ENCODE data around the gene CSF1. TPM values are rescaled to one million over a fixed set of nuclear protein-coding genes. Genes with fewer than 3 reads are reported as not detected.
"Not testable (repeated sequence)": the region's sequence is repeated elsewhere in the genome, so short reads cannot be mapped to it uniquely, and the experiment has no call there.

The CSF1 gene
- polyA plus RNA-seq, 1 donor = 14.4 TPM

DNA sequence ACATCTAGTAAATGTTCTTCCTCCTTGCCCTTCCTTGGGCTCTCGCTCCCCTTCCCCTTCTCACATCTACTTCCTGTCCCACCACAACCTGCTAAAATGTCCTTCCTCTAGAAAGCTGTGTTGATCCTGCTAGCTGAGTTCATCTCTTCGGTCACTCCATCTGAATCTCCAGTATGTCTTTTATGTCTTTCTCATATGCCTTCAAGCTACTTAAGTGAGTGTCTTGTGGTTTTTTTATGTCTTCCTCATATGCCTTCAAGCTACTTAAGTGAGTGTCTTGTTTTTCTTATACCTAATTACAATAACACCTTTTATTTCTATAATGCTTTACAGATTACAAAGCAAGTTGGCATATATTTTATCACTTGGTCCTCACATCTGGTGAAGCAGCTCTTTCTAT, 33.9 kb downstream of the CSF1 start:
- no peak for DNase-seq

DNA sequence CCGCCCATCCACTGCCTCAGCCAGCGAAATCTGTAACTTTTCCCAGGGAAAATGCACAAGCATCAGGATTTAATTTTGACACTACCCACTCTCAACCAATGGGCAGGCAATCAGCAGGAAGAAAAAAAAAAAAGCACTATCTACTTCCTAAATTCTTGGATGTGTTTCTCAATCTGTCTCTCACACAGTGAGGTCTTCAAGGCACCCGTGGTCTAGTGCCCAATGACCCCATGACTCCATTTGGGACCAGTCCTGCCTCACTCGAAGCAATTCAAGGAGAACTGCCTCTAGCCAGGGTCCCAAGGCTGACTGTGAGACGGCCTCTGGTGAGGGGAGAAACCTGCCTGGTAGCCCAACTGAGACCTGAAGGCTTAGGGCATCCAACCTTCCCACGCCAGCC, 35.9 kb downstream of the CSF1 start:
- no peak for DNase-seq

DNA sequence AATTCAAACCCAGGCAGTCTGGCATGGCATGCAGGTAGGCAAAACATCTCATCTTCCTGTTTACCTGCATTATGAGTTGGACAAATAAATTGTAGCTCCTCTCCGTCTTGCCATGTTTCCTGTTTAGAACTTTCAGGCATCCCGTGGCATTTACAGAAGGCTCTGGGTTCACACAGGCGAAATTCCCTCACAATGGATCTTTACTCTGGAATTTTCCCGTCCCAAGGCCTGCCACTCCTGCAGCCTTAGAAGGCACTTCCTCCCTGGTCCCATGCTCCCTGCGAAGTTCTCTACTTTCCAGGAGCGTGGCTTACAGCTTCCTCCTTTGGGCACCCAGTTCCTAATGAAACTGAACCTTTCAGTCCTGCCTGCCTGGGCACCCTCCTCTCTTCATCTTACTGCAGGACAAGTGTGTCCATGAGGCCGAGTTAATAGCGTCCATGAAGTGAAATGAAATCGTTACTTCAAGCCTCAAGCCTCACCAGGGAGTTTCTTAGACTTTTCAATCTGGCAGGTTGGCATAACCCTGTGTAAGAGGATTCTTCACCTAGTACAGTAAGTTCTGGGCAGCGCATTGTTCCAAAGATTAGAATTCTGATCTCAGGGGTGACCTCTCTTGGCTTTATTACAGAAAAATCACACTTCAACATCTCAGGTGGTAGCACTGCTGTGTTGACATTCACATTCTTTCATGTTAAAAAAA, 37.1 kb downstream of the CSF1 start:
- no peak for DNase-seq

DNA sequence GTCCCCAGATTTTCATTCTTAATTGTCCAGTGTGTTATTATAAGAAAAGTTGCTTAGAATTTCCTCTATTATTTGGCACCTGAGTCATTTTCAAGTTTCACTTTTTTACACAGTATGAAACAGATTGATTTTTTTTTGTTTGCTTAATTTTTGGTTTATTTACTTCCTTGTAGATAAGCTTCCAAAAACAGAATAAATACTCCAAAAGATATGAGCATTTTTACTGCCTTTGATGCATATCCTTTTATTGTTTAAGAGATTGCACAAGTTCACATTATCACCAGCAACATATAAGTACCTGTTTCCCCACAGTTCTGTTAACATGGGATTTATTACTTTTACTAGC, 37.6 kb downstream of the CSF1 start:
- no peak for DNase-seq

DNA sequence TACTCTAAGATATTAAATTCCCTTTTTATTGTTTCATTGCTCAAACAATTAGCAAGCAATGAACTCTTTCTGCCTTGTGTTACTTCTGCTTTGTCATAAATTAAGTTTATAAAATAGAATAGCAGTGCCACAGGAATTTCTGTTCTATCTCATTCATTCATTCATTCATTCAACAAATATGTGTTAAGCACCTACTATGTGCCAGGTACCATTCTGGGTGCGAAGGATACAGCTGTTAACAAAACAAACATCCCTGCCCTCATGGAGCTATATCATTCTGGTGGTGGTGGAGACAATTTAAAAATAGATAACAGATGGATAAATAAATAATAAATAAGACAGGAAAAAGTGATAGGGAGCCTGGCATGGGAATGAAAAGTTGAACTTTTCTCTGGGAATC, 39.4 kb downstream of the CSF1 start:
- no peak for DNase-seq

DNA sequence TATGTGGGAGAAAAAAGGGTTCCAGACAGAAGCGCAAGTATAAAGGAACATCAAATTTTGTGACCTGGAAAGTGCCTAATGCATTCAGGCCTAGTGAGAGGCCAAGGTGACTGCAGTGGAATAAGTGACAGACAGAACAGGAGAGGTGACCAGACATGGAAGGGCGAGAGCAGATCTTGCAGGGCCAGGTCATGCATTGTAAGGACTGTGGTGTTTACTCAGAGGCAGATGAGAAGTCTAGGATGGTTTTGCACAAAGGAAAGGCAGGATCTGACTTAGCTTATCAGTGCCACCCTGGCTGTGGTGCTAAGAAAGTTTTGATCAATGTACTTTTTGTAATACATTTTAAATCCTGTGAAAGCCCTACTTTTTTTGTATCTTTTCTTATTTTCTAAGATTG, 39.9 kb downstream of the CSF1 start:
- DNase-seq = no peak

DNA sequence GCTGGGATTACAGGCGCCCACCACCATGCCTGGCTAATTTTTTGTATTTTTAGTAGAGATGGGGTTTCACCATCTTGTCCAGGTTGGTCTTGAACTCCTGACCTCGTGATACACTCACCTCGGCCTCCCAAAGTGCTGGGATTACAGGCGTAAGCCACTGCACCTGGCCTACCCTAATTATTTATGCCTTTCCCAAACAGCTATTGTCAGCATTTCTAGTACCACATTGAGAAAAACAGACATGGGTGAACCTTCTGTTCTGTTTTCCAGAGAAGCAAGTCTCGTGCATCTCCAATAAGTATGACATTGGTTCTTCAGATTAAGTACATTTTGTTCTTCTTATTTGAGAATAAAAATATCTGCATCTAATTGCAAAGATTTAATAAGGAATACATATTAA, 40.9 kb downstream of the CSF1 start:
- not testable (repeated sequence) for DNase-seq

DNA sequence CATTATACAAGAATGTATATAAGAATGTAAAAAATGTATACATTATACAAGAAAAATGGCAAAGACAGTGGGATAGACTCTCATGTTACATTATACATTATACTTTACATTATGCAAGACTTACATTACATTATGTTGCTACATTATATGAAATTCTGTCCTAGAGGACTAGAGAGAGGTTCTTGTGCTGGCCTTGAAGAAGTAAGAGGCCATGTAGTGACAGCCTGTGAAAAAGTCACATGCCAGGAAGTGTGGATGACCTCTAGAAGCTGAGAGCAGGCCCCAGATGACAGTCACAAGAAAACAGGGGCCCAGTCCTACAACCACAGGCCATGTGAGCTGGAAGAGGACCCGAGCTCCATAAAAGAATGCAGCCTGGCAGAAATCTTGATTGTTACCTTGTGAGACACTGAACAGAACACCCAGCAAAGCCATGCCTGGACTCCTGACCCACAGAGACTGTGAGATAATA, 43.4 kb downstream of the CSF1 start:
- DNase-seq = no peak

DNA sequence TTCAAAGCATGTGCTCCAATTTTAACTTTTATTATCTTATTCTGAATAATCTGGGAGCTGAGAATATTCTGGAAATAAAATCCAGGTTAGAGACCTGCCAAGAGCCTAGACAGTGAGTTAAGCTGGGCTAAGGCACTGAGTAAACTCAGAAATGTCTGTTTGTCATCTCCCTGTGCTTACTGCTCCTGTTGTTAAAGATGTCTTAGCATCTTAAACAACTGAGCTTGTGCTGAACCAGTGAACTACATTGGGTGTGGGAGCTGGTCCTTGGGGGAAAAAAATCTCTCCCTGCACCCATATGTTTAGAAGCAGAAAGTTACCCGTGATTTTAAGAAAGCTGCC, 49.0 kb downstream of the CSF1 start:
- DNase-seq = no peak

DNA sequence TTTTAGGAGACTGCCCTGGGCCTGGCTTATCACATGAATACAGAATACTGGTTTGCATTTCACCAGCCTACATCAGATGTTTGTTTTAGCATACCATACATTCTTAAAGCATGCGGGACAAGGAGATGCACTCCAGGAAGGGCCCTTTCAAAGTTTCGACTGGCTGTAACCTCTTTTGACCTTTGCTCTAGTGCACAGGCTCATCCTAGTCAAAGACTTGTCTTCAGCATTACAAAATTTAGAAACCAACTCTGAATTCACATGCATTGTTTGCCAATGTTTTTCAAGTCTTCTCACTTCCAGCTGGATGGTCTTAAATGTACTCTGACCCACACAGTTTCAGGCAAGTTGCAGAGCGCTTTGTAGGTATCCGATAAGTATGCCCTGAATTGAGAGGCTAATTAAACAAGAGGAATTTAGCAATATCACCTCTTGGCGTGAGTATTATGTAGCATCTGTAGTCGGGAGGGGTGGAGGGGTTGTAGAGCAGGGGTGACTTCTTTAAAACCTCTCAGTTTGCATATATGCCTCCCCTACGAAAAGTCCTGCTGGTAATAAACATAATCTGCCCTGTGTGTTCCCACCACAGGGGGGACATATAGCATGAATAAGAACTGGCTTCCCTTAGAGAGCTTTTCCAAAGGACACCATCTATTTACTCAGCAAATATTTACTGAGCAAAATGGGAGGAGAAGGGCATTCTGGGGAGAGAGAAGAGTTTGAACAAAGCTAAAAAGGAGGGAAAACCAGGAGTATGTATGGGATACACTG, 49.5 kb downstream of the CSF1 start:
- DNase-seq = no peak

DNA sequence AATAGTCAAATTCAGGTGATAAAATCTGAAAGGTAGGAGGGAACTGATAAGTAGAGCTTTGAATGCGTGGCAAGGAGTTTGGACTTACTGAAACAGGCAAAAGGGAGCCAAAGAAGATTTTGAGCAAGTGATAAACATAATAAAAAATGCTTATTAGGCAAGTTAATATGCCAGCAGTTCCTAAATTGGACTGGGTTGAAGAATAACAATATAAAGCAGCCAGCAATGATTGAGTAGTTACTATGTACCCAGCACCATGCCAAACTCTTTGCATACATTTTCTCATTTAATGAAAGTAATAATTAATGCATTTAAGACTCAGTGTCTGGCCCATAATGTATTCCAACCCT, 50.1 kb downstream of the CSF1 start:
- no peak for DNase-seq

DNA sequence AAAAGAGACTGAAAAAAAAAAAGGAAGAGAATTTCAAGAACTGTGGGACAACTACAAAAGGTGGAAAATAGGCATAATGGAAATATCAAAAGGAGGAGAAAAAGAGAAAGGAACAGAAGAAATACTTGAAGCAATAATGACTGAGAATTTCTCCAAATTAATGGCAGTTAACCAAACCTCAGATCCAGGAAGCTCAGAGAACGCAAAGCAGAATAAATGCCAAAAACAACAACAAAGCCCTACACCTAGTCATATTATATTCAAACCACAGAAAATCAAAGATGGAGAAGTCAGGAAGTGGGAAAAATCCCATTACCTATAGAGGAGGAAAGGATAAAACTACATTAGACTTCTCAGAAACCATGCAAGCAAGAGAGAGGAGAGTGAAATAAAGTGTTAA, 53.2 kb downstream of the CSF1 start:
- no peak for DNase-seq

DNA sequence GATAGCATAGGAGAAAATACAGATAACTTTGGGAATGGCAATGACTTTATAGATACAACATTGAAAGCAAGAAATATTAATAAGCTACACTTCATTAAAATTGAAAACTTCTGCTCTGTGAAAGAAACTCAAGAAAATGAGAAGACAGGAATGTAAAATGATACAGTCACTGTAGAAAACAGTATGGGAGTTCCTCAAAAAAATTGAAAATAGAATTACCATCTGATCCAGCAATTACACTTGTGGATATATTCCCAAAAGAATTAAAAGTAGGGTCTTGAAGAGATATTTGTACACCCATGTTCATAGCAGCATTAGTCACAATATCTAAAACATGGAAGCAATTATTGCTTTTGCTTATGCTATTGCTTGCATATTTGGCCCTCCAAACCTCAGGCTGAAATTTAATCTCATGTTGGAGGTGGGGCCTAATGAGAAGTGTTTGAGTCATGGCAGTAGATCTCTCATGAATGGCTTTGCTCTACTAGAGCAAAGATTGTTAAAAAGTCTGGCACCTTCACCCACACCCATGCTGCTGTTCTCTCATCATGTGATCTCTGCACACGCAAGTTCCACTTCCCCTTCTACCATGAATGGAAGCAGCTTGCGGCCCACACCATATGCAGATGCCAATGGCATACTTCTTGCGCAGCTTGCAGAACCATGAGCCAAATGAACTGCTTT, 58.6 kb downstream of the CSF1 start:
- no peak for DNase-seq

DNA sequence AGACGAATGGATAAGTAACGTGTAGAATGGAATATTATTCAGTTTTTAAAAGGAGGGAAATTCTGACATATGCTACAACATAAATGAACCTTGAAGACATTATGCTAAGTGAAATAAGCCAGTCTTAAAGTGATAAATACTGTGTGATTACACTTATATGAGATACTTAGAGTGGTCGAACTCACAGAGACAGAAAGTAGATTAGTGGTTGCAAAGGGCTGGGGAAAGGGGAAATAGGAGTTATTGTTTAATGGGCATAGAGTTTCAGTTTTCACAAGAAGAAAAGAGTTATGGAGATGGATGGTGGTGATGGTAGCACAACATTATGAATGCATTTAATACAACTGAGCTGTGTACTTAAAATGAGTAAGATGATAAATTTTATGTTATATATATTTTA, 59.3 kb downstream of the CSF1 start:
- DNase-seq = no peak

DNA sequence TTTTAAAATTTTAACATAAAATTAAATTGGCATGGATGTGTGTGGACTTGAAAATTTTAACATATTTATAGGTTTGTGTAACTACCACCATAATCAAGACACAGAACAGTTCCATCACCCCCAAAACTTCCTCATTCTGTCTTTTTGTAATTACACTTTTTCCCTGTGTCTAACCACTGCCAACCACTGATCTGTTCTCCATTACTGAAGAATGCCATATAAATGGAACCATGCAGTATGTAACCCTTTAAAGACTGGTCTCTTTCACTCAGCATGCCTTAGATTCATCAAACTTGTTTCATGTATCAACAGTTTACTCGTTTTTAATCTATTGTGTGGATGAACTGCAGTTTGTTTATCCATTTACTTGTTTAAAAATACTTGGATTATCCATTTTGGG, 60.9 kb downstream of the CSF1 start:
- DNase-seq = no peak

DNA sequence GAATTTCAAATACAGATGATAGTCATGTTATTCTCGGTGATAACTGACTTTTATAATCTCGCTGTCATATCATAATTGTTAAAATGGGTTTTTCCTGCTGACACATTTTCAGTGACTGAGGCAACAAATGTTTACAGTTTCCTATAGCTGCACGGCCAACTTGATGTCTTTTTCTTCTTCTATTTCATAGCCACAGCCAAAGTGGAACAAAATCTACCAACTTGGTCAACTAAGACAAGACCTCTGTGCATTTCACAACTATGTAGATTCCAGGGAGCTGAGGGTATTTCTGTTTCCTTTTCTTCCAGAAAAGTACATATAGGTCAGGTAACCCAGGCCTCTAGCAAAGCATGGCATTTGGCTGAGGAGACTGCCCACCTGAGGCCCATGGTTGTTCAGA, 63.5 kb downstream of the CSF1 start:
- DNase-seq = no peak

DNA sequence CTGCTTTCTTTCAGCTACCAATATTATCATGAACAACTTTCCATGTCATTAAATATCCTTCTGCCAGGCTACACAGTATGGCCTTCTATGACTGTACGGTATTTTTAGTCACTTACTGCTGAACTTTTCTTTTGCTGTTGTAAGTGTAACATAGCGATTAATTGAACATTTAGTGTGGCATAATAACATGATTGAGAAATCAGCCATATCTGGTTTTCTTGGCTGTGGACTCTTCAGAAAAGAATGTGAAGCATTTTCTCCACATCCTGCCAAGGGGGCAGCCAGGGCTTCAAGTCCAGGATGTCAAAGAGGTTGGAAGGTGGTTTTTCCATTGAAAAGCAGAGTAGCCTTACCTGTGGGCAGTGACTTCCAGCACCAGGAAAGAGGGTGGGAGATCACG, 65.1 kb downstream of the CSF1 start:
- no peak for DNase-seq

DNA sequence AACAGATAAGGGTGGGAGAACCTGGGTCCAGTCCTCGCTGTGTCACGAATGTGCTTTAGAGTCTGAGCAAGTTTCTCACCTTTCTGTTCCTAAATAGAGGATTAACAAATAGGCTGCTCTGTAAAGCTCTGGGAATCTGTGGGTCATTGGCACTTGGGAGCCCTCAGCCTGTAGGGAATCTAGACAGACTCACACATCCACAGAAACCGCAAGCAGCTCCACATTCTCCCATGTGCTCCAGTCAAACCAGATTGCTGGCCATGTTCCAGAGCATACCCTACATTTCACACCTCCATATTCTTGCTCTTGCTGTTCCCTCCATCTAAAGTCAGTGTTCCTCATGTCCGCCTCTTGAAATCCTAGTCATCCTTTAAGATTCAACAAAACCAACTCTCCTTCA, 66.1 kb downstream of the CSF1 start:
- no peak for DNase-seq

DNA sequence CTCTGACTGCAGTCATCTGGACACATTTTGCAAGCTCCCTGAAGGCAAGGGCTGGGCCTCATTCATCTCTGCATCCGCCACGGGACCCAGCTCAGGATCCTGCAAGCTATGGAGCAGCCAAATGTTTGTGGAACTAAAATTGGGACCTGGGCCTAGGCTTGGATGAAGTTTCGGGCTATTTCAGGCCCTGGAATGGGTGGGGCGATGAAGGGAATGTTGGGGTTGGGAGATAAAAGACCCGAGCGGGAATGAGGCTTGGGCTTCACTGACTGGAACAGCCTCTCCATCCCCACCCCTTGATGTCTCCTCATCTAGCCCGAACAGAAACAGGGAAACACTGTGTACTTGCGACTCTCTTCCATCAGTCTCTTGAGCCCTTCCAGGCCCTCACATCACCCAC, 66.6 kb downstream of the CSF1 start:
- DNase-seq = no peak

DNA sequence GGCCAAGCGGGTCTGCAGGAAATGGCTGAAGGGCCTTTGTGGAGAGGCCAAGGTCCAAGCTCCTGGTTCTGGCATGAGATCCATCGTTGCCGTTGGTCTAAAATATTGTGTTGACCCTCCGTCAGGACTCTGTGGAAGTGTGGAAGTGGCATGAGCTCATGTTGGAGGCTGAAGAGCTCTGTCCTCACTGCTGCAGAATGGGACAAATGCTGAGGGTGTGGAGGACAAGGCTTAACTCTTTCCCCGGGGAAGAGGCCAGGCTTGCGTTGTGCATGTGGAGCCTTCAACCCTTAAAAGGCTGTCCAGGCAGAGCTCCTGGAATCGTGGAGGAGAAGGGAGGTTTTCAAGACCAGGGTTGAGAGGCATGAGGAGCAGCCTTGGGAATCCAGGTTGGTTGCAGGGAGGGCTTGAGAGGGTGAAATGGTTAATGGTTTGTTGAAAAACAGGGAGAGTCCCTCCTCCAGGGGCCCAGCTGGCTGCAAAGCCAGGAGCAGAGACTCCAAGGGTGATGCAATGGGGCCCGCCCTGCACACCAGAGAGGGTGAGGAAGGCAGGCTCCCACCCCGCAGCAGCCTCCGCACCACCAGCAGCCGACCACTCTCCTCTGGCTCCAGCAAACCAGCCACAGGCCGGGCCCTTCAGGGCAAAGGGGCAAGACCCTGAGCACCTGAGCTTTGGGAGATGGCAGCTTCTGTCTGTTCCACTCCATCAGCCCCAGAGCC, 67.2 kb downstream of the CSF1 start:
- no peak for DNase-seq

DNA sequence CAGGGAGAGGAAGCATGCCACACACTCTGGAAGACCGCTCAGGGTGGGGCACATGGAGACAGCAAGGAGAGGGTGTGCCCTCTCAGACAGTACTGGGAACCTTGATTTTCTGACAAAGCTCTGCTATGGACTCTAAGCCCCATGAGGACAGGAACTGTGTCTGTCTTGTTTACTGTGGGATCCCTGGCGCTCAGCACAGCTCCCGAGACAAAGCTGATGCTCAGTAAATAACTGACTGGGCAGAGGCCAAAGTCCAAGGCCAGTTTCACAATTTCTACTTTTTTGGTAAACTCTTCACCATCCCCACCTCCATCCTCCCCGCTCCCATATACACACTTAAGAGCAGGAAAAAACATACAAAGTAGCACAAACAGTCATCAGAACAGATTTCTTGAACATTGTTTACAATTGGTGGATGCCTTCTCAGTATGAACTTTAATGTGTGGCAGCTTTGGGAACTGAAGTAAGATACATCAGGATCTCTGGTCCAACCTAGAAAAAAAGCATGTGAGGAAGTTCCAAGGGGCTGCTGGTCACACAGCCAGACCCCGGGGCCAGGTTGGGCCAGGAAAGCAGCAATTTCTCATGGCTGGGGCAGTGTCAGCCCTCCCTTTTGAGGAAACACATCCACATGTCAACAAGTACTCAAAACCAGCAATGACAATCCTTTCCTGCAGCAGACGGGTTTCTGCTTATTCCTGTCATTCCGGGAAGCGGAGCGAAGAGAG, 68.3 kb downstream of the CSF1 start:
- DNase-seq = no peak

DNA sequence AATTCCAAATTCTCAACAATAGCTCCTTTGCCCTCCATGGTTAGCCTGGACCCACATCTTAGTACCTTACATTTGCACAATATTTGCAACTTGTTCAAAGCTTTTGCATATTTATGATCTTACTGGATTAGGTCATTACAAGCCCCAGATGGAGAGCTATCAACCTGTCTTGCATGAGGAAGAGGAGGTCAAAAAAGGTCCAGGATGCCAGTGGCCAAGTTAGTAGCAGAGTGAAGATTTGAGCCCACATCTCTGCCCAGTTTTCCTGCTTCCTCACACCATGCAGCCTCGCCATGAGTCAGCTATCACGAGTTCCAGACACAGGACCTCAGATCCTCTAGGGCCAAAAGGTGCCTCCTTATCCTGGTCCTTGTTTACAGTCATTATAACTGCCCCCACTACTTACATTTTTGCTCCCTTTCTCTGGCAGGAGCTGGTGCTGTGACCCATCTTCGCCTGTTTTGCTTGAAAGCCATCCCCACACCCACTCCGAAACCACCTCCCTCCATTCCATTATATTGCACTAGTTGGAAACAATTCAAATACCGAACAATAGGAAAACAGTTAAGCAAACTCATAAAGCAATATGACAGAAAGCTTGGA, 68.9 kb downstream of the CSF1 start:
- DNase-seq = no peak
